OCI-LY3 (cell line): ENCODE measurements around the gene LMAN2L.

Source experiments
- EZH2phosphoT487 ChIP-seq: fragments of 200-600 bp; shearing (Covaris generic); IDR thresholded peaks from 2 replicates; pipeline ENCODE4 v1.6.1; 2018; ENCODE audit warnings: antibody characterized with exemption, mixed run types, low read depth
- TF ChIP-seq, protein P1 (sequence below): fragments of 200-600, 300-600 bp; sonication (generic); IDR thresholded peaks from 2 replicates; pipeline ENCODE4 v1.5.1; 2014; ENCODE audit warnings: antibody characterized with exemption, low read length, low read depth

DNA sequence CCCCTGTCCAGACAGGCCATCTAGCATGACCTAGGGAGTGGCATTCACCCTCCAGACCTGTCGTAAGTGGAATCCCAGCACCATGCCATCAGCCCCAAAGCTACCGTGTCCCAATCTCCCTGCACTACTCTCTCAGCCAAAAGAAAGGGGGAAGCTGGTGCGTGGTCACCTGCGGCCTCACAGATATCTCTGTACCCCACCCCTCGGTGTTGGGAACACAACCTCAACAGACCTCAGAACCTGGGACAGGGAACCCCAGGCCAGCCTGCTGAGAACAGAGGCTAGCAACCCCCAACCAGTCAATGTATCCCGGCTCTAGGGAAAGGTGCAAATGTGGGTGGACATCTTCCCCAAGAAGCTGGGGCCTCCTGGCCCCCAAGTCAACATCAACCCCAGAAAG lies 38.2 kb downstream of the LMAN2L start:
- TF ChIP-seq, protein P1, sequence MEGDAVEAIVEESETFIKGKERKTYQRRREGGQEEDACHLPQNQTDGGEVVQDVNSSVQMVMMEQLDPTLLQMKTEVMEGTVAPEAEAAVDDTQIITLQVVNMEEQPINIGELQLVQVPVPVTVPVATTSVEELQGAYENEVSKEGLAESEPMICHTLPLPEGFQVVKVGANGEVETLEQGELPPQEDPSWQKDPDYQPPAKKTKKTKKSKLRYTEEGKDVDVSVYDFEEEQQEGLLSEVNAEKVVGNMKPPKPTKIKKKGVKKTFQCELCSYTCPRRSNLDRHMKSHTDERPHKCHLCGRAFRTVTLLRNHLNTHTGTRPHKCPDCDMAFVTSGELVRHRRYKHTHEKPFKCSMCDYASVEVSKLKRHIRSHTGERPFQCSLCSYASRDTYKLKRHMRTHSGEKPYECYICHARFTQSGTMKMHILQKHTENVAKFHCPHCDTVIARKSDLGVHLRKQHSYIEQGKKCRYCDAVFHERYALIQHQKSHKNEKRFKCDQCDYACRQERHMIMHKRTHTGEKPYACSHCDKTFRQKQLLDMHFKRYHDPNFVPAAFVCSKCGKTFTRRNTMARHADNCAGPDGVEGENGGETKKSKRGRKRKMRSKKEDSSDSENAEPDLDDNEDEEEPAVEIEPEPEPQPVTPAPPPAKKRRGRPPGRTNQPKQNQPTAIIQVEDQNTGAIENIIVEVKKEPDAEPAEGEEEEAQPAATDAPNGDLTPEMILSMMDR: no peak
- no peak for TF ChIP-seq EZH2phosphoT487
